Subcutaneous adipose tissue (tissue), 4 donors: ENCODE results near the gene SRI. TPM values are rescaled to one million over a fixed set of nuclear protein-coding genes. Genes with fewer than 3 reads are reported as not detected.

Source experiments
- total RNA-seq, 4 donors: library from RNA; depleted of rRNA; stranded (reverse); fragments of >200 nt; gene quantifications; one replicate each; pipeline ENCODE4 v1.1.0, GENCODE V29; 2016
- TF ChIP-seq, protein P1 (sequence below): fragments of 450-650 bp; IDR thresholded peaks from one replicate; pipeline ENCODE4 v1.5.1; 2016; ENCODE audit warnings: low read depth, mild to moderate bottlenecking, control low read depth, antibody characterized with exemption, moderate library complexity

Gene SRI
- total RNA-seq, 4 donors from 2014 or later, result 59.7 to 125 (median 101) TPM

- TF ChIP-seq, protein P1, sequence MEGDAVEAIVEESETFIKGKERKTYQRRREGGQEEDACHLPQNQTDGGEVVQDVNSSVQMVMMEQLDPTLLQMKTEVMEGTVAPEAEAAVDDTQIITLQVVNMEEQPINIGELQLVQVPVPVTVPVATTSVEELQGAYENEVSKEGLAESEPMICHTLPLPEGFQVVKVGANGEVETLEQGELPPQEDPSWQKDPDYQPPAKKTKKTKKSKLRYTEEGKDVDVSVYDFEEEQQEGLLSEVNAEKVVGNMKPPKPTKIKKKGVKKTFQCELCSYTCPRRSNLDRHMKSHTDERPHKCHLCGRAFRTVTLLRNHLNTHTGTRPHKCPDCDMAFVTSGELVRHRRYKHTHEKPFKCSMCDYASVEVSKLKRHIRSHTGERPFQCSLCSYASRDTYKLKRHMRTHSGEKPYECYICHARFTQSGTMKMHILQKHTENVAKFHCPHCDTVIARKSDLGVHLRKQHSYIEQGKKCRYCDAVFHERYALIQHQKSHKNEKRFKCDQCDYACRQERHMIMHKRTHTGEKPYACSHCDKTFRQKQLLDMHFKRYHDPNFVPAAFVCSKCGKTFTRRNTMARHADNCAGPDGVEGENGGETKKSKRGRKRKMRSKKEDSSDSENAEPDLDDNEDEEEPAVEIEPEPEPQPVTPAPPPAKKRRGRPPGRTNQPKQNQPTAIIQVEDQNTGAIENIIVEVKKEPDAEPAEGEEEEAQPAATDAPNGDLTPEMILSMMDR, result no peak
These were observed 43.6 kb downstream of the SRI start for GRCh38 chr7:88176190-88176589.

DNA sequence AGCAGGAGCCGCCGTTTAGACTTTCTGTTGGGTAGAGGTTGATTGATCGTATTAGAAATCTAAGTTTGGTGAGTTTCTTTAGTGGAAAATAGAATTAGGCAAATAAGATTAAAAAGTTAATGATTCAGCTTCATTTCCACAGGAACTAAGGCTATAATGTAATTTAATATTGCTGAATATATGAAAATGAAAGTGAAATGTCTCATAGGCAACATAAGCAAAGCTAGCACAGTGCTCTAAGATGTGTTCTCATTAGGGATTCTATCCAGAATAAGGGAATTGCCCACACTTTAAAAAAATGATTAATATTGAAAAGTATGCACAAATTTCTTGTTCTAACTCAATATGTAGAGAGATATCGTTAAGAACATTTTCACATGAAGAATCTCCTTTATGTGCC is 47.0 kb downstream of the SRI start:
- TF ChIP-seq, protein P1, result no peak

GRCh38 chr7:88169717-88170320 is 50.0 kb downstream of the SRI start:
- TF ChIP-seq, protein P1, result no peak

DNA sequence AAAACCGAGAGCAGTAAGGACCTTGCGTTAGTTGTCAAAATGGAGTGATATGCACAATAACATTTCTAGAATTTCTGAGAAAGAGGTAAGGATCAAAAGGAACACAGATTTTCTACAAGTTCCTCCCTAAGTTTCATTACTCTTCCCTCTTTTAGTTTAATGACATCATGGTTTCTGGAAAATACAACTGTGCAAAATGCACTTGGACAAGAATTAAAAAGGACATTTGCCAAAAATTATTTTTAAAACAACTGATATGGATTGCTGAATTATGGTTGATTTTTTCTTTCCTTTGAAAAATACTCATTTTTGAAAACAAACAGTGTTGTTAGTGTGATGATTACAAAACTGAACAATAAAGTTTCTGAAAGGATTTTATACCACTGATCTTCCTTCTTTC is 52.1 kb downstream of the SRI start:
- TF ChIP-seq, protein P1, result no peak

DNA sequence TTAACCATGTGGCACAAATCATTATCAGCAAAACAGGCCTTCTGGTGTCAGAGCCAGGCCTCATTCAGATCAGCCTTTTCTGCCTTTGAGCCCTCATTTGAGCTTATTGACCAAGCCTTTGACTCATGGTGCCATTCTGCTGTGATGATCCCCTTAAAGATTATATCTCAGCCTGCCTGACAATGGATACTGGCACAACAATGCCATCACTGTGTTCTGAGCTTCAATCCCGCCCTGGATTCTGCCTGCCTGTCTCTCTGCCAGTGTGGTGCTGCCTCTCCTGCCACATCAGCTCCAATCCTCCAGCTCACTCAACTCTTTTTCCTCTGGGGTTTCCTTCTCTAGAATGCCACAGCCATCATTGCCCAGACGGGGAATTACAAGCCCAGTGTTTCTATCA is 52.6 kb downstream of the SRI start:
- TF ChIP-seq, protein P1, result no peak

GRCh38 chr7:88165697-88166096 is 54.1 kb downstream of the SRI start:
- TF ChIP-seq, protein P1, result no peak

DNA sequence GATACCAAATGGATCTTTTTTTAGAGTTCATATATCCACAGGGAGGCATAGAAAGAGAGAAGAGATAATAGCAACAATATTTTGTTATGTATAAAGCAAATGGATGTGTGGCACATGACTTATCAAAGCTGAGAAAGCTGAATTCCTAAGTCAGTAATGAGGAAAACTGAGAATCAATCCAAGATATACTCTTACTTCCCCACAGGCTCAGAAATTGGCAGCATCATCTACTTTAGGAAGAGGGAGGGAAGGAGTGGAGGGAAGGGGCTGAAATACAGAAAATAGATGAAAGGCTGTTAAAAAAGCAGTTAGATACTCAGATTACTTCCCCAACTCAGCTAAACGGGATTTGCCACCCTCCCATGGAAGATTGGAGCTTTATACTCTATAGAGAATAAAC is 63.5 kb downstream of the SRI start:
- TF ChIP-seq, protein P1, result no peak
